ENCODE results near the gene SIRPB2.

- no peak for TF ChIP-seq EZH2 (IDR thresholded peaks at IDR 0.05)
- no peak for TF ChIP-seq POLR2AphosphoS5 (IDR thresholded peaks at IDR 0.05; ENCODE audit: borderline replicate concordance, low read depth, low read length)
- TF ChIP-seq FOXP2 (optimal IDR thresholded peaks at IDR 0.05; ENCODE audit: control extremely low read depth, extremely low read length, insufficient read depth), result no peak
Observed at GRCh38 chr20:1463971-1464570, 27.1 kb downstream of the SIRPB2 start.
